NCI-H2227 (cell line): ENCODE results near the gene ULK4.
"Not testable (repeated sequence)": the region's sequence is repeated elsewhere in the genome, so short reads cannot be mapped to it uniquely, and the experiment has no call there.

Source experiments
- DNase-seq: peaks from one replicate; lab custom pipeline; 2025; ENCODE audit not compliant: unreplicated experiment; lab: John Stamatoyannopoulos, UW

The ULK4 gene

DNA sequence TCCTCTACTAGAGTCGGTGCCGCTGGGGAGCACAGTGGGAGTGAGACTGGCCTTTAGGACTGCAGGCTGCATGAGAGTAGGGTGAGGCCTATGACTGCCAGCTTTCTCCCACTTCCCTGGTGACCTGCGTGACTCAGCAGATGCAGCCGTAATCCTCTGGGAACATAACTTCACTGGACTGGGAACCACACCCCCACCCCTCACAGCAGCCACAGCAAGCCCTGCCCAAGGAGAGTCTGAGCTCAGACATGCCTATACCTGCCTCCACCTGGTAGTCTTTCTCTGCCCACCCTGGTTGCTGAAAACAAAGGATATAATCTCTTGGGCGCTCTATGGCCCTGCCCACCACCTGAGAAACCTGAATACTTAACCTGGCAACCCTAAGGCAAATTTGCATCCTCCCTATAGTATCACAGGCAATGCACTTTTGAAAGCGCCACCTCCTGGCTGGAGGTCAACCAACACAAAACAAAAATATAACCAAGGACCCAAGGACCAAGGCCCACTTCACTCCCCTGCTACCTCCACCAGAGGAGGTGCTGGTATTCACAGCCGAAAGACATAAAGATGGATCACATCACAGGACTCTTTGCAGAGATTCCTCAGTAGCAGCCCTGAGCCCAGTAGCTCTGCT is 453.7 kb downstream of the ULK4 start:
- no peak for DNase-seq

DNA sequence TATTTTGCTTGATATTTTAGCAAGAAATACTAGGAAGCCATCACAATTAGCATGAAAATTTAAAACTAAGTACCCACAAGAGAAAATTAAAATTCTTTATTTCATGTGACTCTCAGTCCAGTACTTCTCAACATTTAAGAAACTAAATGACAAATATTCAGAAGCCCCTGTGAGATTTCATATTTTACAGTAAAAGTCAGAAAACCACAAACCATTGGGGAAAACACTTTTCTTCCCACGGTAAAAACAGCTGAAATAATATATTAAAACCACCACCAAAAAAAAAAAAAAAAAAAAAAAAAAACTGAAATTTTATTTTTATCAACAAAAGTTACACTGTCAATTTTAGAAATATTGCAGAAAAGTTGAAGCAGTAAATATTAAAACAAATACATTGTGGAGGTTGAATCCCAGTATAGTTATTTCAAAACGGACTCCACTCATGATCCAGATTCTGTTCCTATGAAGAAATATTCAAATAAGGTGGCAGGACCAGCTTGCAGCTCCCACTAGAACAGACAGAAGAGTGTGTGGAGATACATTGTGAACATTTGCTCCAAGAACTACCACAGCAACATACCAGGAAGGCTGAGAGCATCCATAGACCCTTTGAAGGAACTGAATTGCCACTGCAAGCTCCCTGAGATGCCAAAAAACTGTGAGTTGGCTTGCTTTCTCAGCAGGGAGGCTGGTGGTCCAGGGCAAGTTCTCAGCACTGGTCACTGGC is 454.4 kb downstream of the ULK4 start:
- no peak for DNase-seq

DNA sequence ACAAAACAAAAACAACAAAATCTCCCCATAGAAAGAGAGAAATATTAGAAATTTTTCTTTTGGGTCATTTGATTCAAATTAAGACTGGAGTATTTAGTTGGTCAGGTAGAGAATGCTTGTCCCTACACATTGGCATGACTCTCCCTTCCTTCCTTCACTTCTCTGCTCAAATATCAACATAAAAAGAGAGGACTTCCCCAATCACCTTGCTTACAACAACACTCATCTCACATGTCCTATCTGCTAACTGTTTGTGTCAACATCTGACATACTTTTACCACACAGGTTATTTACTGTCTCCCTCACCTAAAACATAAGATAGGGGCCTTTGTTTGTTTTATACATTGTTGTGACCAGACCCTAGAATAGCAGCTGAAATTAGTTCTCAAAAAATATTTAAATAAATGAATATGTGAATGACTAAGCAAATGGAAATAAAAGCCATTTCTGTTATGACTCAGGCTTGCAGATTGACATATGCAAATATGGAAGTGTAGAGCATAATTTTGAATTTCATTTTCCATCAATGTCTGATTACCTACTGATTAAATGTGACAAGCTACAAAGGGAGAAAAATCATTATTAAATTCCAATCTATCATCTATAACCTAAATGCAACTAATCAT is 457.8 kb downstream of the ULK4 start:
- DNase-seq = no peak

DNA sequence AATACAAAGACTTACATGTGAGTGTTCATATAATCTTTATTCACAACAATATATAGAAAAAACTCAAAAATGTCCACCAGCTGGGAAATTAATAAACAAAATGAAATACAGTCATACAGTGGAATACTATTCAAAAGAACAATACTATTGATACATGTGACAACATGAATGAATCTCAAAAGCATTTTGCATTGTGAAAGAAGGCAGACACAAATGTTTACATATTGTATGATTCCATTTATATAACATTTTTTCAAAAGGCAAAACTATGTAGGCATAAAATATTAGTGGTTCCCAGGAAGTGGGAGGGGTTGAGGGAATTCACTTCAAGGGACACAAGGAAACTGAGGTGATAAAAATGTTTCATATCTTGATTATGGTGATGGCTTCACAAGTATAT is 459.4 kb downstream of the ULK4 start:
- no peak for DNase-seq

DNA sequence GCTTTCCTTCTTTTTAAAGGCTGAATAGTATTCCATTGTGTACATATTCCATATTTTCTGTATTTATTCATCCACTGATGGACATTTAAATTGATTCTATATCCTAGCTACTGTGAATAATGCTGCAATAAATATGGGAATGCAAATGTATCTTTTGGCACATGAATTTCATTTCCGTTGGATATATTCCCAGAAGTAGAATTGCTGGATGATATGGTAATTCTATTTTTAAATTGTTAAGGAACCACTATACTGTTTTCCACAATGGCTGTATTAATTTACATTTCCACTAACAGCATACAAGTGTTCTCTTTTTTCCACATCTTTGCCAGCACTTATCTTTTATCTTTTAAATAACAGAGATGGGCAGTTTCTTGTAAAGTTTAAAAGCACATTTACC is 459.9 kb downstream of the ULK4 start:
- no peak for DNase-seq

DNA sequence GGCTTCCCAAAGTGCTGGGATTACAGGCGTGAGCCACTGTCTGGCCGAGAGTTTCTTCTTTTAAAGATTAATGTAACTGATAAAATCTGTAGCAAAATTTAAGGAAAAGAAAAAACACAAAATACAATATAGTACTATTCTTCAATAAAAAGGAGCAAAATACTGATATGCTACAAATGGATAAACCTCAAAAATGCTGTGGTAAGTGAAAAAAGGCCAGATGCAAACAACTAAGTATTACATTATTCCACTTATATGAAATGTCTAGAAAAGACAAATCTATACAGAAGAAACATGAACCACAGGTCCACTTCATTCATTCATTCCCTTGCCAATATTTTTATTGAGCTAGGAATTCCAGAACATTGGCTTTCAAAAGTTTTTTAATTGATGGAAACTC is 463.1 kb downstream of the ULK4 start:
- no peak for DNase-seq

DNA sequence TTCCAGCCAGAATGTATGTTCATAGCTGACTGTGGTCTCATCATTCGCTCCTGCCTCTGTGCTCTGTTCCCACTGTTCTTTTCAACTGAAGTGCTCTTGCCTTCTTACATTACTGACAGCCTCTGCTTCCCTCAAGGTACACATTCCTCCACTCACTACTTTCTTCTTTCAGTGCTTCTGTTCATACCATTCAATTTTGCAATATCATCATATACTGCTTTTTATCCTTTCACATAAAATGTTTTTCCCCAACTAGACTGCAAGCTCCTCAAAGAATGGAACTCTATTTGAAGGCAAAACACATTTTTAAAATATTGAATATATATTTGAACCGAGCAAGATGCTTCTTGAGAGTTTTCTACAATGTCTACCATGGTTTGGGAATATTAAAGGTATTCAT is 471.5 kb downstream of the ULK4 start:
- DNase-seq = no peak

DNA sequence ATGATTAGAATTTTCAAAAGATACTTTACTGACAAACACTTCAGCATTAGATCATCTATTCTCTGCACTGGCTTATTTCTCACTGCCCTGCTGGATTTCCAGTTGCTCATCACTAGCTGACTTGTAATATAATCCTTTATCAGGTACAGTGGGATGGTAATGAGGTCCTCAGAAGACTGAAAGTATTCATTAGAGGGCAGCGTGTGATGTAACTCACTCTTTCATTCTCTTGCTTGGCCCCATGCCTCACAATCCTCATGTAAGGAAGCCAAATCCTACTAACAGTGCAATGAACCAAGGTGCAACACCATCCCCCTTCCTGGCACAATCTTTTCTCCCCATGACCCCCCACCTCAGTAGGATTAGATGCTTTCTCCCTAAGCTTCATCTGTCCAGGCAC is 472.7 kb downstream of the ULK4 start:
- no peak for DNase-seq

DNA sequence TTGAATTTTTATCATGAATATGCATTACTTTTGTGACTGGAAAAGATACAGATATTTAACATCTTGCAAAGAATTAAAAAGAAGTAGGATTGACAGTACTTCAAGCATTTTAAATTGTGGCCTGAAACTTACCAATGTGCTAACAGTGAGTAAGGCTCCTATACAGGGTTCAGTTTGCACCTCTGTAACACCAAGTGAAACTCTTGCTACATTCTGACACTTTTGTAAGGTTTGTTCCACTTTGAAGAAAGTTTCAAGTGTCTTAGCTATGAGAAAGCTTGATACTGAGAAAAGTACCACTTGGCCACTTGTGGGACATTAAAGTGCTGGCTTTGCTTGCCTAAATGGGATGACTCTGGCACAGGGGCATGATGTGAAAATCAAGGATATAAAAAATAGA is 473.4 kb downstream of the ULK4 start:
- DNase-seq = no peak

DNA sequence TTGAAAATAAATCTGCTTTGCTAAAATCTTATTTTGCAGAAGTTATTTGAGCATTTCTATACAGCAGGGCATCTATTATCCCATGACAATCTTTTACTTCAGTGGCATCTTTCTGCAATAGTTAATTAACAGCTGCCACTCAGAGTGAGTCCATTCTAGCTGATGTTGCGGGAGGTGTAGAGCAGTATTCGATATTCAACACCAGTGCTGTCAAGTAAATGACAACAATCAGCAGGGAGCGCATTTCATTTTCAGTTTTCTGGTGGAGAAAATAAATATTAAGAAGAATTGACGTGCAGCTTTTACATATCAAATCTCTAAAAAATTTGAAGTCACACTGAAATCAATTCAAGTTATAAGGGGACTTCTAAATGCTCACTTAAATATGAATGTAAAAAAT is 476.4 kb downstream of the ULK4 start:
- no peak for DNase-seq

DNA sequence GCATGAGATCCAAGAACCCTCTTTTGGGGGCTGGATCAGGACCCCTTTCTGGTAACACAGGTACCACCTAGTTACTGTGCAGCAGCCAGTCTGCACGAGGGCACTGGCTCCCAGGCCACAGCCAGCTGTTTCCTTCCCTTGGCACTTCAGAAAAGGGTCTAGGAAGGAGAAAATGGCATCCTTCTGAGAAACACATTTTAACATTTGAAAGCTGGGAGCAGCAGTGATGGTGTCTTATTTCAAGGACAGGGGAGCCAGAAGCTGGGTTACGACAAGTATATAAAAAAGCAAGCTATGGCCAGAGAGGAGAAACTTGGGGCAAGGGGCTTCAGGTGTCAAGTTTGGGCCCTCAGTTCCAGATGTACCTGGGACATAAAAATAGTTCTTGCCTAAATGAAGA is 479.8 kb downstream of the ULK4 start:
- DNase-seq = no peak

DNA sequence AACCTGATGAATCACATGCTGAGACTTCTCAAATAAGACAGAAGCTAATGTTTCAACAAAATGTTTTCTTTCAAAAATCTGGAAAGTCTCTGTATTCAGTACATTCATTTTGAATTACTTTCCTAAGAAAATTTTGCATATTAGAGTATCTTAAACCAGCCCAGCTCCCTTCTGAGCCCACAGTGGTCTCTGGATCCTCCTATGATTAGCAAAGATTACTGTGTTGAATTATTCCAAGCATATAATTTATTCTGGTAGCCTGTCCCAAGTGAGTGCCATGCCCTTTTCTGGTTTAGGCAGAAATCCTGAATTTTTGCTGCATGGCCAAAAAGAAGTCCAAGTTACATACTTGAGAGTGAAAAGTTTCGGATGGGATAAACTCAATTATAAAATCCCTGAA is 483.6 kb downstream of the ULK4 start:
- no peak for DNase-seq

DNA sequence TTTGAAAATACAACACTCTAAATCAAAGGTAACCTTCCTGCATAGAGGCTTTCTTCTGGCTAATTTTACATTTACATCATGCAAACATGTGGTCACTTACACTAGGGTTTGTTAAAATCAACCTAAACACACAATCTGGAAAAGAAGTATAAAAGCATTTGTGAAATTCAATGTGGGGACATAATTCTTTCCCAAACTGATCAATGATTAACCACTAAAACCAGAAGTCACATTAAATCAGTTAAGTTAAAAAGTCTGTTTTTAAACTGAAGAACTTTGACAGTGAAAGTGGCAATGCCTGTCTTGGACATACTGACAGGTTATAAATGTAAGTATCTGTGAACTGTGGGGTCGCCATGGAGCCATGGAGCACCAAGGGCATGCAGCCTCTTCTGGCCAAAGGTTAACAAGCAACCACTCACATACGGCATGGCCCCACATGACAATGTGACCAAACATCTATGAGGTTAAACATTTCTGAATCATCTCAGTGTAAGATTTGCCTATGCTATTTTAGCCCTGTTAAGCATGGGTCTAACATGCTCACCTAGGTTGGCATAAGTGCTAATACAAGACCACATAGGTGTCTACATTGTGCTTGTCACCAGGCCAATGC is 484.4 kb downstream of the ULK4 start:
- no peak for DNase-seq

DNA sequence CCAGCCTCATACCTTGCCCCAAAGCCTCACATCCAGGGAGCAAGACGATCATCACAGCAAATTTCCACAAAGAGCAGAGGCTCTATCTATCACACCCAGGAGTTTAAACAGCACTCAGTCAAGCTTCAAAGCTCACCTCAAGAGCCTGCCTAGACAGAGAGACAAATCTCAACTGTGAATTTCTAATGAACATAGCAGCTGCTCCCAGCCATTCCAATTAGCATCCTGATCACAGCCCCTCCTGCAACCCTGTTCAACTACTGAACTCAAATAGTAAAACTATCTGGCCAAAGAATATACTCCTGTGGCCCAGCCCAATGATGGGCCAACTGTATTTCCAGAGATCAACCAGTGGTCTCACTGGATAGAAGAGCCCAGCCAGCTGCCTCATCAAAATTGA is 492.8 kb downstream of the ULK4 start:
- no peak for DNase-seq

DNA sequence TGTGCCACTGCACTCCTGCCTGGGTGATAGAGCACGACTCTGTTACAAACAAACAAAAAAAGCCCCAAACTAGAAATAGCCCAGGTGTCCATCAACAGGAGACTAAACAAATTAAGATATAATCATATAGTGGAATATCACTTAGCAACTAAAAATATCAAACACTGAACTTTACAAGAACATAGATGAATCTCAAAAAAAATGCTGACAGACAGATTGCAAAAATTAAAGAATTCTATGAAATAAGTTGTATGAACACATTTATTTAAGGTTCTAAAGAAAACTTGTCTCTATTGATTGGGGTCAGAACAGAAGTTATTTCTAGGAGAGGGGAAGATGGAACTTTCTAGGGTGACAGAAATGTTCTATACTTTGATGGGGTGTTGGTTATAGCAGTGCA is 494.4 kb downstream of the ULK4 start:
- DNase-seq = no peak

DNA sequence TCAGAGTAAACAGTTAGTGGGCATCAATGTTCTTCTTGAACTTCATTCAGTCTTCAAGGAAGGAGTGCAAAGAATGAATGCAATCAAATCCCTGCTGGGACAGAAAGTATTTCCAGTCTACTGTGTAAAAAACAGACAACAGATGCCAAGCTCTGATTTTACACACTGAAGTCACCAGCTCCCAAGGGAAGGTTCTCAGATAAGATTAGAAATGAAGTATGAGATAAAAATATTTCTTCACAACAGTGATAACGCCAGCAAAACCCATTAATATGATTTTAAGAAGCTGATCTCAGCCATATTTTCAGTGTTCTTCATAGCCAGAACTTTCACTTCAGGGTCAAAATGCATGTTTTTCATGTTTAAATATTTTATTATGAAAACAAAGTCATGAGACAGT is 497.0 kb downstream of the ULK4 start:
- no peak for DNase-seq

DNA sequence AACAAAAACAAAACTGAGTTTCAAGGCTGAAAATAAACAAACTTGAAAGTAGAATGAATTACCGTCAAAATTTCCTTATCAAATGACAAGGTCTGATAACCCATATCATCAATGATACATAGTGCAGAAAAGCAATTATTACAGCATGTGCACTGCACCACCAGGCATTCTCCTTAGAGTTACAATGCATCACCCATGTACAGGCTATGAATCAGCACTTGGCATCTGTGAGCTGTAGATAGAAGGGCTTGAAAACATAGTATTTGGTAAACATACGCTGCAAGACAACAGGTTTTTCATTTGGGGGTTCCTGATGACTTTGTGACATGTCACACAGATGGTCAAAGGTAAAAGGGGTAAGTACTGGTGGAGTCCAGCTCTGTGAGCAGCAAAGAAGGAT is 497.5 kb downstream of the ULK4 start:
- no peak for DNase-seq

DNA sequence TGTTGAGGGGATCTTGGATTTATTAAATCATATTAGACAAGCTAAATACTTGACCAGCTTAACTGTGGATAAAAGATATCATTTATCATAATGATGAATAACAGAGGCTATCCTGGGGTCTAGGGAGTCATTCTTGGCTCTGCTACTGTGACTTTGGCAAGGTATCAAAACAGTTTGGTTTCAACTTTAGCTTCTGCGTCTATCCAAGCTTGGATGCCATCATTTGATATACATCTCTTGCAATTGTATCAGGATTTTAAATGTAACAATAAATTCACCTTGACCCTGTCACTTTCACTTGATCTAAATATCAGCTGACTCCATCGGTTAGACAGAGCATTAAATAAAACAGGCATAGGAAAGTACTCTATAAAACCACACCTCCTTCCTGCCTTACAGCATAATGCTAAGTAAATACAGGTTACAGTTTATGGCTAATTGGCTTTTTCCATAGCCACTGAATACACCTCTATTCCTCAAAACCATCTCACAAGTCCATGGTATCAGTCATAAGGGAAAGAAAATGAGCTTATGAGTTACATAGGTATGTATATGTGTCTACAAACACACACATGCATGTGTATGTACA is 499.7 kb downstream of the ULK4 start:
- no peak for DNase-seq

DNA sequence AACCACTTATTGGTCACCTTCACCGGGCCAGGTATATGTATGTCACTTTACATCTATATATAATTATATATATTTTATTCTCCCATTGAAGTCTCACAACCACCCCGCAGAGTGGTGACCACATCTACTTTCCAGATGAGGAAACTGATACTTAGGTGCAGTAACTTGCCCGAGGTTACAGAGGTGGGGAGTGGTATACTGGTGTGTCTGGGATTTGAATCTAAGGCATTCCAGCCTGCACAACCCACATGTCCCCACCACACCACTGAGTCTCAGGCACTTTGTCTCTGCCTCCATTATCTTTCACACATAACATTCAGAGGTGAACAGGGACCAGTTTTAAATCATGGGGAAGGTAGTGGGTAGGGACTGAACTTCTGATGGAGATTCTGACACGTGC is 501.2 kb downstream of the ULK4 start:
- DNase-seq = no peak

DNA sequence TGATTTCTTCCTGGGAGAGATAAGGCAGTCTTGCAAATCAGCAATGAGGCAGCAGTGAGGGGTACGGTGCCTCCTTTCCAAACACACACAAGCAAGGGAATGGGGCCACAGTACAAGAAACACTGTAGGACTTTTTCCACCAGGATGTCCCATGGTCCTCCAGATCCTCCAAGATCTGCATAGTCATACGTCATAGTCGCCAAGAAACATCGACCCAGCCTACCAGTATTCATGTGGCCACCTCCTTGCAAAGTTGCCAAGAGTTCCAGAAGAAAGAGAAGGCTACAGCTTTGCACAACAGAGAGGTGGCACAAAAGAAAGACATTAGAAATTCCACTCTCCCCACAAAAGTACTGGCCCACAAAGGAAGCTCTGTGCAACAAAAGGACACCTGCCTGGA is 504.7 kb downstream of the ULK4 start:
- DNase-seq = no peak

DNA sequence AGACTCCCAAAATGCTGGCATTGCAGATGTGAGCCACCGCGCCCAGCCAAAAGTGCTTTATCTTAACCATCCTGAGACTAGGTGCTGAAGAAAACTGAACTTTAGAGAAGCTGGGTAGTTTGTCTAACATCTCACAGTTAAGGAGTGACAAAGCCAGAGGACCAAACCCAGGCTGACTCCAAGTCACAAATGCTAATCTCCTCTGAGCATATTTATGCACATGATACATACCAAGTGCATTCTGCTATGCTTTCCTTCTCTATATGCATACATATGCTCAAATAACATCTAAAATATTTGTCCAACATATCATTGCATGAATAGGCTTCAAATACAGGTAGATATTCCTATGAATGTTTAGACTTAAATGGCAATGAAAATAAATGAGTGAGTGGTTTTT is 505.7 kb downstream of the ULK4 start:
- no peak for DNase-seq

DNA sequence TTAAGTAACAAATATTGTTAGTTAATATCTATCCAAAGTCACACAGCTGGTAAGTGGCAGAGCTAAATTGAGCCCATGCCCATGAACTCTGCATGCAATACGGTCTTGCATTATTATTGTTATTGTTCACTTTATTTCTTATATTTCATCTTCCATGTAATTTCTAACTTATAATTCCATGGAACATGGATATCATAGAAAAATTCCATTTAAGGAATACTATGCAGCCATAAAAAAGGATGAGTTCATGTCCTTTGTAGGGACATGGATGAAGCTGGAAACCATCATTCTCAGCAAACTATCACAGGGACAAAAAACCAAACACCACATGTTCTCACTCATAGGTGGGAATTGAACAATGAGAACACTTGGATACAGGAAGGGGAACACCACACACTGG is 508.3 kb downstream of the ULK4 start:
- DNase-seq = not testable (repeated sequence)
